Ovary (tissue), 3 donors: ENCODE measurements around the gene PIM1.

Source experiments
- CTCF ChIP-seq, 3 donors: fragments of 450-650 bp in 2 of 3; fragments of 200-600 bp in 1 of 3; IDR thresholded peaks; one replicate each; pipeline versions ENCODE4 v1.5.1 to v1.8.0; 2016 to 2022; ENCODE audit warnings: antibody characterized with exemption in 3 of 3, mild to moderate bottlenecking in 1 of 3
- EP300 ChIP-seq: sonication (generic); formaldehyde crosslinking; IDR thresholded peaks from one replicate; pipeline ENCODE4 v1.6.1; 2017; ENCODE audit warnings: antibody characterized with exemption
- POLR2A ChIP-seq: fragments of 450-650 bp; IDR thresholded peaks from one replicate; pipeline ENCODE4 v1.6.1; 2017; ENCODE audit warnings: antibody characterized with exemption, mild to moderate bottlenecking, moderate library complexity
- donor health status: DM: no; HTN: no; CAD: no.

- no peak for TF ChIP-seq POLR2A
- TF ChIP-seq CTCF (IDR thresholded peaks at IDR 0.05), result no peak
- no peak for TF ChIP-seq EP300
Measured at GRCh38 chr6:37221585-37222124, 51.7 kb downstream of the PIM1 start.
